Measurements from ENCODE around the gene F2R. TPM values are rescaled to one million over a fixed set of nuclear protein-coding genes. Genes with fewer than 3 reads are reported as not detected.

Gene F2R
- polyA plus RNA-seq, 1 experiment: 50.4 TPM

GRCh38 chr5:76782444-76782843 is 66.5 kb downstream of the F2R start:
- CTCF ChIA-PET: interaction anchor here (2.8 kb wide), 1 partner anchor 8 kb away, joined by 22 read pairs; no protein-coding TSS in a partner anchor

More at GRCh38 chr5:76782444-76782843, 66.5 kb downstream of the F2R start:
- H3K27me3 ChIP-seq (ENCODE audit: control insufficient read depth, insufficient read depth, low read length): no peaks in the 10 kb centered on the region; the same call in 1 of the 2 replicates
- TF ChIP-seq CTCF (IDR thresholded peaks at IDR 0.05; ENCODE audit: insufficient read depth, low read depth, low read length): no peak
- H3K4me3 ChIP-seq (ENCODE audit: low read depth, low read length): no peak overlapping the region
- H3K36me3 ChIP-seq (ENCODE audit: control insufficient read depth, insufficient read depth, low read length): no peaks in the 10 kb centered on the region
- DNase-seq (ENCODE audit: low read depth): no peak
- POLR2A ChIA-PET: no interaction called here

Small RNA genes lying within 50 kb of the gene (small RNA-seq; reads per million reads assigned to genes)
- gene RF02154 (ENCODE audit: insufficient read length, low read depth, low replicate concordance): not detected
- not detected for gene RF02155 (ENCODE audit: insufficient read length, low read depth, low replicate concordance)

Other genes with a start within 250 kb of the F2R start
- 48.8 and 60.8 TPM in 2 replicates for gene F2RL2, start 92.7 kb upstream of the F2R start, polyA plus RNA-seq (2011; rRNA removed)
- gene F2RL1, start 102.9 kb downstream of the F2R start, polyA plus RNA-seq (2011; rRNA removed): 0.15 and 0.16 TPM in 2 replicates
- not detected in 2 replicates for gene S100Z, start 133.9 kb downstream of the F2R start, polyA plus RNA-seq (2011; rRNA removed)
- 0.05 TPM in 1 of 2 replicates, not detected in the other for gene CRHBP, start 236.9 kb downstream of the F2R start, polyA plus RNA-seq (2011; rRNA removed)